ENCODE measurements around the gene ARPC4.
A peak's percentile ranks its signal among the peaks of the same experiment; 100 is the strongest.

Gene ARPC4

GRCh38 chr3:9791127-9791526 lies 1.8 kb upstream of the ARPC4 start:
- FAIRE-seq (no peak), DNase-seq (ENCODE audit: low spot score) (no peak)

- FAIRE-seq (no peak), DNase-seq (ENCODE audit: low spot score) (no peak)
Observed at GRCh38 chr3:9791790-9792404, 985 bp upstream of the ARPC4 start.

GRCh38 chr3:9793161-9793781 lies 389 bp downstream of the ARPC4 start:
- no peak for FAIRE-seq
- peak; percentile 26 for DNase-seq (ENCODE audit: low spot score)

- DNase-seq (ENCODE audit: low spot score) (no peak), FAIRE-seq (no peak)
Observed at GRCh38 chr3:9794400-9794799, 1.5 kb downstream of the ARPC4 start.

- DNase-seq (ENCODE audit: low spot score) (no peak), FAIRE-seq (no peak)
Observed at GRCh38 chr3:9795207-9795606, 2.3 kb downstream of the ARPC4 start.

- DNase-seq (ENCODE audit: low spot score) (no peak), FAIRE-seq (no peak)
Observed at GRCh38 chr3:9797196-9797945, 4.5 kb downstream of the ARPC4 start.

- DNase-seq (ENCODE audit: low spot score) = no peak
- FAIRE-seq = no peak
Observed at GRCh38 chr3:9800529-9800928, 7.6 kb downstream of the ARPC4 start.

- no peak for FAIRE-seq
Observed at GRCh38 chr3:9803494-9803893, 10.6 kb downstream of the ARPC4 start.

GRCh38 chr3:9804996-9805395 lies 12.1 kb downstream of the ARPC4 start:
- DNase-seq (ENCODE audit: low spot score) (no peak), FAIRE-seq (no peak)

More at GRCh38 chr3:9803494-9803893, 10.6 kb downstream of the ARPC4 start:
- DNase-seq (ENCODE audit: low spot score) = no peak

- DNase-seq (ENCODE audit: low spot score) (no peak), FAIRE-seq (no peak)
Observed at GRCh38 chr3:9806137-9806536, 13.3 kb downstream of the ARPC4 start.

GRCh38 chr3:9806688-9807589 lies 14.1 kb downstream of the ARPC4 start:
- DNase-seq (ENCODE audit: low spot score) (no peak), FAIRE-seq (no peak)

- FAIRE-seq = no peak
- DNase-seq (ENCODE audit: low spot score) = no peak
Observed at GRCh38 chr3:9807981-9808344, 15.1 kb downstream of the ARPC4 start.

GRCh38 chr3:9808345-9809037 lies 15.6 kb downstream of the ARPC4 start:
- FAIRE-seq = no peak
- peak; percentile 34 for DNase-seq (ENCODE audit: low spot score)

GRCh38 chr3:9809239-9809614 lies 16.3 kb downstream of the ARPC4 start:
- FAIRE-seq (no peak), DNase-seq (ENCODE audit: low spot score) (no peak)

- DNase-seq (ENCODE audit: low spot score) (peak; percentile 35), FAIRE-seq (no peak)
Observed at GRCh38 chr3:9809615-9810432, 16.9 kb downstream of the ARPC4 start, which contains the start of gene TTLL3. Gene TTLL3, plus strand, starts transcription at chr3:9810262. Its CDS starts 400 bp downstream, at chr3:9810662.

- no peak for FAIRE-seq
- DNase-seq (ENCODE audit: low spot score) = no peak
Observed at GRCh38 chr3:9810433-9810770, 17.5 kb downstream of the ARPC4 start.

GRCh38 chr3:9810846-9811245 lies 18.0 kb downstream of the ARPC4 start:
- FAIRE-seq = no peak
- no peak for DNase-seq (ENCODE audit: low spot score)

GRCh38 chr3:9812870-9813483 lies 20.1 kb downstream of the ARPC4 start:
- DNase-seq (ENCODE audit: low spot score) = no peak
- FAIRE-seq = no peak

- DNase-seq (ENCODE audit: low spot score) (no peak), FAIRE-seq (no peak)
Observed at GRCh38 chr3:9815986-9816385, 23.1 kb downstream of the ARPC4 start.

- DNase-seq (ENCODE audit: low spot score) (no peak), FAIRE-seq (no peak)
Observed at GRCh38 chr3:9817436-9817835, 24.6 kb downstream of the ARPC4 start.

All from RCC 7860 (cell line).